D721Med (cell line): Measurements from ENCODE around the gene ASIC3.

Experiments
- DNase-seq: peaks from one replicate; pipeline ENCODE4 v3.0.0; 2011; ENCODE audit warnings: low spot score; ENCODE audit not compliant: insufficient read length
- FAIRE-seq: peaks from 2 replicates; lab custom pipeline; 2011; peaks lifted over from hg19 to GRCh38; lab: Jason Lieb, UNC
- TF ChIP-seq, protein P1 (sequence below): IDR thresholded peaks from 2 replicates; pipeline ENCODE4 v1.5.1; 2012; ENCODE audit warnings: mild to moderate bottlenecking, control low read depth; ENCODE audit not compliant: insufficient read depth; ENCODE audit errors: missing control alignments

The ASIC3 gene

GRCh38 chr7:151013733-151014497 is 34.4 kb upstream of the ASIC3 start:
- FAIRE-seq (no peak), DNase-seq (no peak)
- TF ChIP-seq, protein P1, sequence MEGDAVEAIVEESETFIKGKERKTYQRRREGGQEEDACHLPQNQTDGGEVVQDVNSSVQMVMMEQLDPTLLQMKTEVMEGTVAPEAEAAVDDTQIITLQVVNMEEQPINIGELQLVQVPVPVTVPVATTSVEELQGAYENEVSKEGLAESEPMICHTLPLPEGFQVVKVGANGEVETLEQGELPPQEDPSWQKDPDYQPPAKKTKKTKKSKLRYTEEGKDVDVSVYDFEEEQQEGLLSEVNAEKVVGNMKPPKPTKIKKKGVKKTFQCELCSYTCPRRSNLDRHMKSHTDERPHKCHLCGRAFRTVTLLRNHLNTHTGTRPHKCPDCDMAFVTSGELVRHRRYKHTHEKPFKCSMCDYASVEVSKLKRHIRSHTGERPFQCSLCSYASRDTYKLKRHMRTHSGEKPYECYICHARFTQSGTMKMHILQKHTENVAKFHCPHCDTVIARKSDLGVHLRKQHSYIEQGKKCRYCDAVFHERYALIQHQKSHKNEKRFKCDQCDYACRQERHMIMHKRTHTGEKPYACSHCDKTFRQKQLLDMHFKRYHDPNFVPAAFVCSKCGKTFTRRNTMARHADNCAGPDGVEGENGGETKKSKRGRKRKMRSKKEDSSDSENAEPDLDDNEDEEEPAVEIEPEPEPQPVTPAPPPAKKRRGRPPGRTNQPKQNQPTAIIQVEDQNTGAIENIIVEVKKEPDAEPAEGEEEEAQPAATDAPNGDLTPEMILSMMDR, result no peak

GRCh38 chr7:151014950-151015349 is 33.4 kb upstream of the ASIC3 start:
- TF ChIP-seq, protein P1, result no peak
- no peak for DNase-seq
- FAIRE-seq, result no peak

GRCh38 chr7:151015967-151016366 is 32.4 kb upstream of the ASIC3 start:
- DNase-seq, result no peak
- TF ChIP-seq, protein P1, result no peak
- no peak for FAIRE-seq

DNA sequence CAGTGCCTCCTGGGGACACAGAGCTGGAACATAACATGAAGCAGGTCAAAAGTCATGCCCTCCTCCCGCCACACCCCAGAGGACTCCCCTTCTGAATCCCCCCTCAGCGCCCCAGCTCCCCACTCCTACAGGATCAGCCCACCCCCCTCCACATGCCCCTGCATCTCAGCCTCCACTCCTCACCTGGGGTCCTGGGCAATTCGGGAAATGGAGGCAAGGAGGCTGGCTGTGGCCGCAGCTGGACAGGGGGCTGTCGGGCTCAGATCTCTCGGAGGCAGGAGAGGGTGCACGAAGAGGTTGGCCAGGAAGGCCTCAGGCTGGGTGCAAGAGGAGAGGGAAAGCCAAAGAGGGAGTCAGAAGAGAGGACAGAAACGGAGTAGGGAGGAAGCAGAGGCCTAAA is 31.8 kb upstream of the ASIC3 start:
- DNase-seq (no peak), FAIRE-seq (no peak)
- TF ChIP-seq, protein P1, result no peak

- TF ChIP-seq, protein P1, result no peak
- DNase-seq (no peak), FAIRE-seq (no peak)
Measured at GRCh38 chr7:151016942-151017341, 31.4 kb upstream of the ASIC3 start.

DNA sequence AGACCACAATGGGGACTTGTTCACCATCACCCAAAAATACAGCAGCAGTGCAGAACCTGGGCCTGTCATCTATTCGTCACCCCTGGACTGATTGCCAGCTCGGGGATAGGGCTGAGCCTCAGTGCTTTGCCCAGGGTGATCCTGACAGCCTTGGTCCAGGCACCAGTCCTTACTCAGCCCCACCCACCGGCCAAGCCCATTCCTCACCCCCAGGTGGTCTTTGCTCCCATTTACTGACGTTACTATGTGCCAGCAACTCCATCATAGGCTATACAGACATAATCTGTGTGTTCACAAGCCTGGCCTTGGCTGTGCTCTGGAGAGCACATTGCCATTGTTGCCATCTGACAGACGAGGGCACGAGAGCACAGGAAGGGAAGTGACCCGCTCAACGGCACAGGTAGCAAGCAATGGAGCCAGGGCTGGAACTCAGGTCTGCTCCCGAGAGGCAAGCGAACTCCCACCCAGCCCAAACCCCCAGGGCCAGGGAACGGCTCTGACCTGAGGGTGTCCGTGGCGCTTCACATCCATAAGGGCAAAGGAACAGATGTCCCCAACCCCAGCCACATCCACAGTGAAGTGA is 30.9 kb upstream of the ASIC3 start:
- TF ChIP-seq, protein P1, result no peak
- DNase-seq (no peak), FAIRE-seq (no peak)

GRCh38 chr7:151017953-151018420 is 30.3 kb upstream of the ASIC3 start:
- FAIRE-seq (no peak), DNase-seq (peak; percentile 84)

More at GRCh38 chr7:151017953-151018420, 30.3 kb upstream of the ASIC3 start:
- TF ChIP-seq, protein P1, result peak; percentile 75
